Amniotic stem cell (primary cell): ENCODE results near the gene RNU1-3.
"Not testable (repeated sequence)": the region's sequence is repeated elsewhere in the genome, so short reads cannot be mapped to it uniquely, and the experiment has no call there.

Experiments
- DNase-seq: peaks from one replicate; lab custom pipeline; 2025; lab: John Stamatoyannopoulos, UW

The RNU1-3 gene

GRCh38 chr1:16693449-16694307 lies 26.9 kb upstream of the RNU1-3 start:
- not testable (repeated sequence) for DNase-seq

GRCh38 chr1:16692717-16693448 lies 26.1 kb upstream of the RNU1-3 start:
- not testable (repeated sequence) for DNase-seq

- not testable (repeated sequence) for DNase-seq
Observed at GRCh38 chr1:16692283-16692682, 25.5 kb upstream of the RNU1-3 start.

GRCh38 chr1:16690971-16691682 lies 24.4 kb upstream of the RNU1-3 start:
- not testable (repeated sequence) for DNase-seq

- not testable (repeated sequence) for DNase-seq
Observed at GRCh38 chr1:16687132-16687800, 20.5 kb upstream of the RNU1-3 start.

GRCh38 chr1:16685445-16686371 lies 19.0 kb upstream of the RNU1-3 start:
- not testable (repeated sequence) for DNase-seq

GRCh38 chr1:16684738-16685337 lies 18.1 kb upstream of the RNU1-3 start:
- DNase-seq: not testable (repeated sequence)

GRCh38 chr1:16684152-16684551 lies 17.4 kb upstream of the RNU1-3 start:
- DNase-seq: not testable (repeated sequence)

GRCh38 chr1:16682803-16683202 lies 16.1 kb upstream of the RNU1-3 start:
- DNase-seq: not testable (repeated sequence)

GRCh38 chr1:16680366-16680765 lies 13.6 kb upstream of the RNU1-3 start:
- not testable (repeated sequence) for DNase-seq

- DNase-seq: no peak
Observed at GRCh38 chr1:16677552-16678431, 11.0 kb upstream of the RNU1-3 start.

- DNase-seq: not testable (repeated sequence)
Observed at GRCh38 chr1:16676661-16677523, 10.1 kb upstream of the RNU1-3 start.

- not testable (repeated sequence) for DNase-seq
Observed at GRCh38 chr1:16675118-16675510, 8.4 kb upstream of the RNU1-3 start.

GRCh38 chr1:16673976-16674375 lies 7.2 kb upstream of the RNU1-3 start:
- DNase-seq: not testable (repeated sequence)

- not testable (repeated sequence) for DNase-seq
Observed at GRCh38 chr1:16665836-16666235, 912 bp downstream of the RNU1-3 start.

GRCh38 chr1:16658234-16658633 lies 8.5 kb downstream of the RNU1-3 start:
- not testable (repeated sequence) for DNase-seq

GRCh38 chr1:16656981-16657683 lies 9.6 kb downstream of the RNU1-3 start:
- DNase-seq: not testable (repeated sequence)

GRCh38 chr1:16656574-16656973 lies 10.2 kb downstream of the RNU1-3 start:
- not testable (repeated sequence) for DNase-seq
